Measurements from ENCODE around the gene CCP110. TPM values are rescaled to one million over a fixed set of nuclear protein-coding genes. Genes with fewer than 3 reads are reported as not detected.
A peak's percentile ranks its signal among the peaks of the same experiment; 100 is the strongest.

Gene CCP110
- total and polyA plus RNA-seq, 2 of the 13 experiments (the other 11 are each of a cell fraction or from before 2014, with no cell fraction given): 10.0 to 11.1 TPM

GRCh38 chr16:19589106-19589505, 65.4 kb downstream of the CCP110 start (continued):
- no peak for TF ChIP-seq ZNF430 (CRISPR knock-in tag; IDR thresholded peaks at IDR 0.05)
- no peak for TF ChIP-seq ZNF253 (CRISPR knock-in tag; IDR thresholded peaks at IDR 0.05; ENCODE audit: borderline replicate concordance)

DNA sequence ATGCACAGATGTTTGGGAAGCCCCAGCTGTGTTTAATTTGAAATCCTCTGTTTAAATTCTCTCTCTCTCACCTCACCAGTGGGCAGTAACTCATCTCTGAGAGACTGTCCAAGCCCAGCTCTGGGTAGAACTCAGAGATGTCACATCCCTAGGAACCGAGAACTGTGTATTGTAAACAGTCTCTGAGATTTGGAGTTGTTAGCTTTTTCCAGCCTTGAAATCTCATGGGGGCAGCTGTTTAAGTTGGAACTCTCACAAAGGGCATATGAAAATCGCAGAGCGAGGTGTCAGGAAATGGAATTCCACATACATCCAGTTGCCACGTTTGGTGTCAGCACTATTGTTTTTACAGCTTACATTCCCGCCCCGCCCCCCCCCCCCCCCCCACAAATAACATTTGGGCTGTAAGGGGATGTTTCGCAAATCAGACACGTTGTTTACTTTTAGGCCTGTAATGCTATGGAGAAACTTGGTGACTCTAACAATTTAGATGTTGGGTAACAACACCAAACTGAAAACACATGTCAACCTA, 66.1 kb downstream of the CCP110 start:
- ChIA-PET POLR2A (interaction anchor here (2.1 kb wide), 1 partner anchor 34 kb away, joined by 4 read pairs; the partner anchor contains the start of gene VPS35L), CTCF (ENCODE audit: low intra/inter-chr PET ratio, low total read pairs) (no interaction called here)
- DNase-seq (ENCODE audit: low spot score) (peak; percentile 21), ATAC-seq (peak; percentile 58), FAIRE-seq (no peak)
- Histone ChIP-seq H3K27ac (ENCODE audit: extremely low read length, insufficient read depth, low read length) (no peak overlapping the region), H3K4me2 (ENCODE audit: low read depth, low read length) (no peak overlapping the region), H3K4me1 (ENCODE audit: insufficient read depth, low read length) (no peaks in the 10 kb centered on the region), H3K27me3 (ENCODE audit: control insufficient read depth in 1 of 2, insufficient read depth in 2 of 2, low read length in 2 of 2) (no peaks in the 10 kb centered on the region), H3K9ac (ENCODE audit: insufficient read depth, low read depth, low read length) (no peak overlapping the region), H4K20me1 (ENCODE audit: insufficient read depth, low read length) (no peaks in the 10 kb centered on the region), H3K79me2 (ENCODE audit: insufficient read depth, low read length) (no peaks in the 10 kb centered on the region), H3K36me3 (replicated peaks in 1 of 2; ENCODE audit: control insufficient read depth in 1 of 2, insufficient read depth in 2 of 2, low read length in 2 of 2) (no peaks in the 10 kb centered on the region), H3K4me3 (replicated peaks in 1 of 3; ENCODE audit: insufficient read depth in 1 of 3, low read depth in 2 of 3, low read length in 3 of 3) (no peak overlapping the region), H3K9me3 (ENCODE audit: low read length) (no peaks in the 10 kb centered on the region), H2AFZ (ENCODE audit: low read length) (no peak overlapping the region)
- 0% methylated on average over 6 of the region's 8 CpGs for WGBS (ENCODE audit: low lambda C conversion rate)
- in situ Hi-C loops (cut with HindIII; ENCODE audit: extremely low pct_ligation_motif_present, low pct_unique_long_range_greater_than_20kb): loop anchor here (25.0 kb wide), 2 partner anchors 722 to 797 kb away; no protein-coding TSS in a partner anchor
- no TSS peak for BruUV-seq (replicated peaks)
- intact Hi-C loops (cut with micrococcal nuclease; ENCODE audit: unreplicated experiment): no loop called here
- TF ChIP-seq RNF2 (conservative IDR thresholded peaks at IDR 0.05; ENCODE audit: low read depth) (no peak), HNRNPK (IDR thresholded peaks at IDR 0.05; ENCODE audit: low read depth, low read length, poor library complexity, severe bottlenecking) (peak; percentile 20), ZXDC (CRISPR knock-in tag; IDR thresholded peaks at IDR 0.05) (no peak), ZNF318 (CRISPR knock-in tag; IDR thresholded peaks at IDR 0.05) (no peak), HOXA7 (CRISPR knock-in tag; IDR thresholded peaks at IDR 0.05) (no peak), ADNP (CRISPR knock-in tag; IDR thresholded peaks at IDR 0.05) (no peak), FOXA3 (CRISPR knock-in tag; IDR thresholded peaks at IDR 0.05) (peak; percentile 53; the same call in 1 of the 2 replicates), ZC3H13 (CRISPR knock-in tag; IDR thresholded peaks at IDR 0.05) (no peak)
- TF ChIP-seq, protein P1, sequence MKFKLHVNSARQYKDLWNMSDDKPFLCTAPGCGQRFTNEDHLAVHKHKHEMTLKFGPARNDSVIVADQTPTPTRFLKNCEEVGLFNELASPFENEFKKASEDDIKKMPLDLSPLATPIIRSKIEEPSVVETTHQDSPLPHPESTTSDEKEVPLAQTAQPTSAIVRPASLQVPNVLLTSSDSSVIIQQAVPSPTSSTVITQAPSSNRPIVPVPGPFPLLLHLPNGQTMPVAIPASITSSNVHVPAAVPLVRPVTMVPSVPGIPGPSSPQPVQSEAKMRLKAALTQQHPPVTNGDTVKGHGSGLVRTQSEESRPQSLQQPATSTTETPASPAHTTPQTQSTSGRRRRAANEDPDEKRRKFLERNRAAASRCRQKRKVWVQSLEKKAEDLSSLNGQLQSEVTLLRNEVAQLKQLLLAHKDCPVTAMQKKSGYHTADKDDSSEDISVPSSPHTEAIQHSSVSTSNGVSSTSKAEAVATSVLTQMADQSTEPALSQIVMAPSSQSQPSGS (CRISPR knock-in tag; IDR thresholded peaks at IDR 0.05): no peak
